ENCODE results near the gene TP53BP2.

The TP53BP2 gene

DNA sequence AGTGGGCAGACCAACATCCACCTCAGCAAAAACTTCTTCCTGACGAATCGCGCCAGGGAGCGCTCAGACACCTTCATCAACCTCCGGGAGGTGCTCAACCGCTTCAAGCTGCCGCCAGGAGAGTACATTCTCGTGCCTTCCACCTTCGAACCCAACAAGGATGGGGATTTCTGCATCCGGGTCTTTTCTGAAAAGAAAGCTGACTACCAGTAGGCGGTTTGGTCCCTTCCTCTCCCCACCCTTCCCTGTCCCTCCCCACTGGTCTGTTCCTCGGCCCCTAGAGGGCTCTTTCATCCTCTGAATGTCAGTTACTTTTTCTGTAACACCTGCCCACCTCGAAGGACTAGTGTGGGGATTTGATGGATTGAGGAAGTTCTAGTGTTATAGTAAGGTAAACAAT, 86.5 kb downstream of the TP53BP2 start:
- Histone ChIP-seq H3K4me2 (no peak overlapping the region), H3K4me3 (no peak overlapping the region), H3K4me1 (no peaks in the 10 kb centered on the region), H4K20me1 (no peaks in the 10 kb centered on the region), H3K36me3 (peaks cover 95% of the 10 kb centered on the region), H3K27me3 (no peaks in the 10 kb centered on the region), H3K27ac (no peak overlapping the region), H3K9me3 (no peaks in the 10 kb centered on the region), H3K9ac (no peak overlapping the region)
- no peak for TF ChIP-seq Cebpa-rat (IDR thresholded peaks at IDR 0.05)

DNA sequence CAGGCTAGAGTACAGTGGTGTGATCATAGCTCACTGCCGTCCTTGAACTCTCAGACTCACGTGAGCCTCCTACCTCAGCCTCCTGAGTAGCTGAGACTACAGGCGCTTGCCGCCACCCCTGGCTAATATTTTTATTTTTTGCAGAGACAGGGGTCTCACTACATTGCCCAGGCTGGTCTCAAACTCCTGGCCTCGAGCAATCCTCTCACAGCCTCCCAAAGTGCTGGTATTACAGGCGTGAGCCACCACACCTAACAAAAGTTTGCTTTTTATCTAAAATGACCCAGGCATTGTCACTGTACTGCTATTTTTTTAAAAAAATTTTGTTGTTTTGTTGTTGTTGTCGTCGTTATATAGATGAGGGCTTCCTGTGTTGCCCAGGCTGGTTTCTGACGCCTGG, 87.0 kb downstream of the TP53BP2 start:
- Histone ChIP-seq H3K27me3 (no peaks in the 10 kb centered on the region), H3K4me1 (no peaks in the 10 kb centered on the region), H3K36me3 (peaks cover 95% of the 10 kb centered on the region), H3K27ac (no peak overlapping the region), H3K9ac (no peak overlapping the region), H3K4me2 (no peak overlapping the region), H3K4me3 (no peak overlapping the region), H3K9me3 (no peaks in the 10 kb centered on the region), H4K20me1 (no peaks in the 10 kb centered on the region)
- TF ChIP-seq Cebpa-rat (IDR thresholded peaks at IDR 0.05), result no peak

GRCh38 chr1:223756806-223757700, 88.7 kb downstream of the TP53BP2 start:
- H3K9ac ChIP-seq, result no peak overlapping the region
- H3K9me3 ChIP-seq, result no peaks in the 10 kb centered on the region
- H3K36me3 ChIP-seq, result peaks cover 96% of the 10 kb centered on the region
- no peak overlapping the region for H3K4me3 ChIP-seq
- H4K20me1 ChIP-seq, result no peaks in the 10 kb centered on the region
- no peaks in the 10 kb centered on the region for H3K4me1 ChIP-seq
- TF ChIP-seq Cebpa-rat (IDR thresholded peaks at IDR 0.05), result no peak
- no peak overlapping the region for H3K27ac ChIP-seq
- H3K4me2 ChIP-seq, result no peak overlapping the region
- H3K27me3 ChIP-seq, result no peaks in the 10 kb centered on the region

DNA sequence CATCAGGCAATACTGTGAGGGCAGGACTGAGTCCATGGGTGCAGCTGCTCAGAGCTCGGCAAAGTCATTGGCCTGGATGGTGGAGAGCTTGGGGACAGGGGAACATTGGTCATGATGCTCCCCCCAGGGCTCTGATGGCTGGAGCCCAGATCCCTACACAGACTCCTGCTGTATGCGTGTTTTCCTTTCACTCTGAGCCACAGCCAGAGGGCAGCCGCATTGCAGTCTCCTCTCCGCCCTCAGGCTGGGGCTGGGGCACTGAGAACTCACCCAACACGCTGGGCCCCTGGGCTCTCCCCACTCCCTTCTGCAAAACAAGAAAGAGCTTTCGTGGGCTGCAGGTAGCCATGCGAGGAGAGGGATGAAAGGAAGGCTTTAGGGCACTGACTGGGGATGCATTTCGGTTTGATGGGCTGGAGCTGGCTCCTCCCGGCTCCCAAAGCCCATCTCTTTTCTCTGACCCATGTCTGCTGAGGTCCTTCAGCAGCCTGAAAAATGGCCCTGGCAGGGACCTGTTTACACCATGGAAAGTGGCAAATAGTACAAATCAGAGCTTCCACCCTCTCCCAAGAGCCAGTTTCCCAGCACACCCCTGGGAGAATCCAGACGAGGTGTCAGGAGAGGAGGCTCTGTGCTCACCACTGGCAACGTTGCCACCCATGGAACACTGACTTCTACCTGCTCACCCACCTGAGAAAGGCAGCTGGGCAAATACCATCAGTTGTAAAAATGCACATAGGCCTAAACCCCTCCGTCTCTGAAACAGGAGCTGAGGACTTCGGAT, 89.6 kb downstream of the TP53BP2 start:
- H3K27me3 ChIP-seq, result no peaks in the 10 kb centered on the region
- no peak overlapping the region for H3K27ac ChIP-seq
- peaks cover 96% of the 10 kb centered on the region for H3K36me3 ChIP-seq
- no peak overlapping the region for H3K4me2 ChIP-seq
- H3K4me3 ChIP-seq, result no peak overlapping the region
- no peak for TF ChIP-seq Cebpa-rat (IDR thresholded peaks at IDR 0.05)
- no peaks in the 10 kb centered on the region for H3K4me1 ChIP-seq
- H3K9ac ChIP-seq, result no peak overlapping the region
- H3K9me3 ChIP-seq, result no peaks in the 10 kb centered on the region
- H4K20me1 ChIP-seq, result no peaks in the 10 kb centered on the region

DNA sequence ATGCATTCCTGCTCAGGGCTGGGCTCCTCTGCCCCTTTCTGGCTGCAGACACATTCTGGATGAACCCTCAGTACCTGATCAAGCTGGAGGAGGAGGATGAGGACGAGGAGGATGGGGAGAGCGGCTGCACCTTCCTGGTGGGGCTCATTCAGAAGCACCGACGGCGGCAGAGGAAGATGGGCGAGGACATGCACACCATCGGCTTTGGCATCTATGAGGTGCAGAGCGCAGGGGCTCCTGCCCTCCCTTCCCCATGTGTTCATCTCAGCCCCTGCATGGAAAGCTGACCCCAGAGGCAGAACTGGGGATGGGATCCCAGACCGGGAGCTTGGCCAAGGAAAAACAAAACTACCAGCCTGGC, 90.3 kb downstream of the TP53BP2 start:
- Histone ChIP-seq H3K4me1 (no peaks in the 10 kb centered on the region), H3K9ac (no peak overlapping the region), H3K27me3 (no peaks in the 10 kb centered on the region), H3K4me2 (no peak overlapping the region), H3K36me3 (peaks cover 98% of the 10 kb centered on the region), H3K9me3 (no peaks in the 10 kb centered on the region), H4K20me1 (no peaks in the 10 kb centered on the region), H3K4me3 (no peak overlapping the region), H3K27ac (no peak overlapping the region)
- no peak for TF ChIP-seq Cebpa-rat (IDR thresholded peaks at IDR 0.05)

- H3K9ac ChIP-seq, result no peak overlapping the region
- TF ChIP-seq Cebpa-rat (IDR thresholded peaks at IDR 0.05), result no peak
- H3K4me1 ChIP-seq, result no peaks in the 10 kb centered on the region
- H3K4me2 ChIP-seq, result no peak overlapping the region
- H3K27me3 ChIP-seq, result no peaks in the 10 kb centered on the region
- peaks cover 98% of the 10 kb centered on the region for H3K36me3 ChIP-seq
- no peak overlapping the region for H3K27ac ChIP-seq
- H3K4me3 ChIP-seq, result no peak overlapping the region
- no peaks in the 10 kb centered on the region for H4K20me1 ChIP-seq
- no peaks in the 10 kb centered on the region for H3K9me3 ChIP-seq
Measured at GRCh38 chr1:223754681-223755431, 90.9 kb downstream of the TP53BP2 start.

DNA sequence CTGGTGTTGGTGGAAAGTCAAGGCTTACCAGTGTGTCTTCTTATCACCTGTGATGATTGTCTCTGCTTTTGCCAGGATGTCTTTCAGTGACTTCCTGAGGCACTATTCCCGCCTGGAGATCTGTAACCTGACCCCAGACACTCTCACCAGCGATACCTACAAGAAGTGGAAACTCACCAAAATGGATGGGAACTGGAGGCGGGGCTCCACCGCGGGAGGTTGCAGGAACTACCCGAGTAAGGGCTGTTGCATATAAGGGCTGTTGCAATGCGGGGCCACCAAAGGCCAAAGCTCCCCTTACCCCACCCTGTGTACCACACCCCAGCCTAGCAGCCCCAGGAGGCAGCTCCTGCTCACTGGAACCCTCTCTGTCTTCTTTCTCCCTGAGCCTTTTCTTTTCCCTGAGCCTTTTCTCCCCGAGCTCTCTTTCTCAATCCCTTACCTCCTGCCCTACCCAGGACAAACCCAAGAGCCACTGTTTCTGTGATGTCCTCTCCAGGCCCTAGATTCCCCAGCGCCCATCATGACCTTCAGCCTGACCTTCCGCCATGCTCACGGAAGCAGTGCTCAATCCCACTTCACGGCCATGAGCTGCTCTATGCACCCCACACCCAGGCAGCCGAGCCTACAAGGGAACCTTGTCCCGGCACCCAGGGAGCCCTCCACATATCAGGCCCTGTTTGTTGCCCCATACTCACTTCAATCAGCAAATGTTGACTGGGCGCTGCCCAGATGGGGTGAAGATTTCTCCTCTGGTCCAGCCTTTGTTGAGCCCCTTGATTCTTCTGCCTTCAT, 92.8 kb downstream of the TP53BP2 start:
- Histone ChIP-seq H3K9ac (no peak overlapping the region), H4K20me1 (no peaks in the 10 kb centered on the region), H3K27ac (no peak overlapping the region), H3K4me3 (no peak overlapping the region), H3K36me3 (peaks cover 96% of the 10 kb centered on the region), H3K27me3 (no peaks in the 10 kb centered on the region), H3K4me2 (no peak overlapping the region), H3K9me3 (no peaks in the 10 kb centered on the region), H3K4me1 (no peaks in the 10 kb centered on the region)
- TF ChIP-seq Cebpa-rat (IDR thresholded peaks at IDR 0.05), result no peak

- no peaks in the 10 kb centered on the region for H3K9me3 ChIP-seq
- H3K27me3 ChIP-seq, result no peaks in the 10 kb centered on the region
- no peak overlapping the region for H3K9ac ChIP-seq
- no peak for TF ChIP-seq Cebpa-rat (IDR thresholded peaks at IDR 0.05)
- no peaks in the 10 kb centered on the region for H4K20me1 ChIP-seq
- no peak overlapping the region for H3K27ac ChIP-seq
- H3K4me3 ChIP-seq, result no peak overlapping the region
- no peak overlapping the region for H3K4me2 ChIP-seq
- peaks cover 98% of the 10 kb centered on the region for H3K36me3 ChIP-seq
- H3K4me1 ChIP-seq, result no peaks in the 10 kb centered on the region
Measured at GRCh38 chr1:223751696-223752095, 94.1 kb downstream of the TP53BP2 start.

All from BLaER1 (cell line).